GM21528 (cell line): ENCODE data around the gene XXYLT1.
"Not testable (repeated sequence)": the region's sequence is repeated elsewhere in the genome, so short reads cannot be mapped to it uniquely, and the experiment has no call there.

Experiments used
- ATAC-seq: cut with Tn5 transposase; IDR thresholded peaks from one replicate; pipeline ENCODE4 v1.9.1; 2021; ENCODE audit warnings: mild to moderate bottlenecking, moderate library complexity; ENCODE audit not compliant: unreplicated experiment, low FRiP score

The XXYLT1 gene

DNA sequence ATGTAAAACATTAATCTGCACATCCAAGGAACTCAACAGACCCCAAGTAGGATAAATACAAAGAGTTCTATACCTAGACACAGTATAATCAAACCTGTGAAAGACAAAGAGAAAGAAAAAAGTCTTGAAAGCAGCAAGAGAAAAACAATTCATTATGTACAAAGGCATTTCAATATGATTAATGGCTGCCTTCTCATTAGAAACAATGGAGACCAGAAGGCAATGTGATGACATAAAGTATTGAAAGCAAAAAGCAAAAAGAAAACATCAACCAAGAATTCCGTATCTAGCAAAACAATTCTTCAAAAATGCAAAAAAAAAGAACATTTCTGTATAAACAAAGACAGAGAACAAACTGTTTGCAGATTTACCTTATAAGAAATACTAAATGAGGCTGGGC, 81.1 kb downstream of the XXYLT1 start:
- no peak for ATAC-seq

DNA sequence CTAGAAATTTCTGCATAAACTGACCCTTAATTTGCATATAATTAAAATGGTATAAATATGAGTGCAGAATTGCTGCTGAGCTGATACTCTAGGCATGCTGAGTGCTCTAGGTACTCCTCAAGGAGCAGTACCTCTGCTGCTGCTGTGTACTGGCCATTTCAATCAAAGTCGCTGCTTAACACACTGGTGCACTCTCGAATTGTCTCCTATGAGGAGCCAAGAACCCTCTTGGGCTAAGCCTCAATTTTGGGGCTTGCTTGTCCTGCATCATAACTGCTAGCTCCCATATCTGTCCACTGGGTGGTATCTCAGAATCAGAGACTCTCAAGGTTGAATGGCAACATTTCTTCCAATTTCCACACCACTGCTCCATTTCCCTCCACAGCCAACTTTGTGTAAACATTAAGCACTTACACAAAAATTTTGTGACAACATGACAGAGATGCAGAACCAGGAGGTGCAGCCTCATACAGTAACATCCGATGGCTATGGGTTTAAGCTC, 82.5 kb downstream of the XXYLT1 start:
- no peak for ATAC-seq

DNA sequence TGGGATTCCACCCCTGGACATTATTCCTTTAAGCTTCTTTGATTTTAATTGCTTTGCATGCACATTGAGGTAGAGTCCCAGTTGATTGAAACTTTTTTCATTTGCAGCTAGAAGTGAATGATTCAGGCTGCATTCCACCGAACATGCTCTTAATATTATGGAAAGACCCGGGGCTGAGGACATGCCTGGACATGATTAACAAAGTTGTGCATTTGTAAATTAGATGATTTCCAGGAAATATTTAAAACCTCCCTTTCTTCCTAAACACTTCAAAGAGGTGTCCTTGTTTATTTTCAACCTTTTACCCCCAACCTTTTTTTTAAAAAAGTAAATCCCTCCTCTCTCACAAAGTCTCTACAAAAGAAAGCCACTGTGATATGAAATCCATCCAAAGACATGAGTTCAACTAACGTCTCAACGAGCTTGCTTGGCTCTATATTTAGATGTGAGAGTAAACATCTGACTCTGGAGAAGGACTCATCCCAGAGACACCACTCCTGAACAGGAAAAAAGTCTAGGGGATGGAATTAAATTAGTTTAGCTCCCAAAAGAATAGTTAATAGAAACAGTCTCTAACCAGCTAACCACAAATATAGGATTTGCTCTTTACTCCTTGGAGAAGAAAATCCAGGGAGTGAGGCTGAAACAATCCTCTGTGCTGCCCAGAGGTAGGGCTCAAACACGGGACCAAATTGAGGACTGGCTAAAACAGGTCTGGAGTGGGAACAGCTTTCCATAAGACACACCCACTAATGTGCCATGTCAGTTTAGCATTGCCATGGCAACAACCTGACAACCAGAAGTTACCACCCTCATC, 83.1 kb downstream of the XXYLT1 start:
- ATAC-seq, result no peak

DNA sequence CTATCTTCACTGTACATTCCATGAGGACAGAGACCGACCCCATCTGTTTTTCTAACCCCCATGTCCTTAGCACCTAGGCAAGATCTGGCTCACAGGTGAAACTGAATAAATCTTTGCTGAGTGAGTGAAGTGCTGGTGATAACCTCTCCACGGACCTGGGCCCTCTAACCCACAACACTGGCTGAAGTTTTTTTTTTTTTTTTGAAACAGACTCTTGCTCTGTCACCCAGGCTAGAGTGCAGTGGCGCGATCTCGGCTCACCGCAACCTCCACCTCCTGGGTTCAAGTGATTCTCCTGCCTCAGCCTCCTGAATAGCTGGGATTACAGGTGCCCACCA, 84.3 kb downstream of the XXYLT1 start:
- ATAC-seq, result not testable (repeated sequence)

DNA sequence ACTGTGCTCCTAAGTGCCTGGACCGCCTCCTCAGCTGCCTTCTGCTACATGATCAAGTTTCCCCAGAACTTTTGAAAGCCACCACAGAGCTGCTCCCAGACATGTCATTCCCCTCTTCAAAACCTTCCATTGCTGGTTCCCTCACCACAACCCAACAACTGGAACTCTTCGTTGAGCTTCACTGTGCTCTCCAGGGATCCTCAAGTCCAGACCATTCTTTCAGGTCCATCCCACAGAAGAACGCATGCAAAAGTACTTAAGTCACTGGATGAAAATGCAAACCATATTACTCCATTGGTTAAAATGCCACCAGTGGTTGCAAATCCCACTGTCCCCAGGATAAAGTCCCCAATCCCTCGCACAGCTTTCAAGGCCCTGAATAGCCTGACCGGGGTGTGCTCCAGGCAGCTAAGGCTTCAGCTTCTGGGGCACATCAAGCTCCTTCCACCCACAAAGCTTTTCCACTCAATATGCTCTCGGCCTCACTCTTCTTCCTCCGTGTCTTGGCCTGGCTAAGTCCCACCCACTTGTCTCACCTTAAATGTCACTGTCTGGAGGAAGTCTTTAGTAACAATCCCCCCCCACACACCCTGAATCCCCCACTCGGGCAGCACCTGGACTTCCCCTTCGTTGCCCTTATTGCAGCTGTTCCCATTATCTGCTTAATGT, 84.8 kb downstream of the XXYLT1 start:
- ATAC-seq, result no peak

DNA sequence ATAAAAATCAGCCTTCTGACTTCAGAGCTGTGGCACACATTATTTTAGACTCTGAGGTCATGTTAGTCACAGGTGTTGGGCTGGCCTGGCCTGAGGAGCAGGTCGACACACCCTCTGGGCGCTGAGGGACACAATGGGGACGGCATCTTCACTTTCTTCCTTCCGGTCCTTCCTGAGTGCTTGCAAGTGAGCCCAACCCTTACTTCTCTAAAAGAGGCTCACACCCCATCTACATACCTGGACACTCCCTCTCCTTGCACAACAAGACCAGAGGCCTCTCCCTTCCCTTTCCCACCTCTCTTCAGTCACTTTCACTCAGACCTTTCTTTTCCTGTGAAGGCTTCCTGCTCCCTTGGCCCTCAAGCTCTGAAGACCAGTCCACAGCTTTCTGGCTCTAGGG, 85.4 kb downstream of the XXYLT1 start:
- no peak for ATAC-seq

DNA sequence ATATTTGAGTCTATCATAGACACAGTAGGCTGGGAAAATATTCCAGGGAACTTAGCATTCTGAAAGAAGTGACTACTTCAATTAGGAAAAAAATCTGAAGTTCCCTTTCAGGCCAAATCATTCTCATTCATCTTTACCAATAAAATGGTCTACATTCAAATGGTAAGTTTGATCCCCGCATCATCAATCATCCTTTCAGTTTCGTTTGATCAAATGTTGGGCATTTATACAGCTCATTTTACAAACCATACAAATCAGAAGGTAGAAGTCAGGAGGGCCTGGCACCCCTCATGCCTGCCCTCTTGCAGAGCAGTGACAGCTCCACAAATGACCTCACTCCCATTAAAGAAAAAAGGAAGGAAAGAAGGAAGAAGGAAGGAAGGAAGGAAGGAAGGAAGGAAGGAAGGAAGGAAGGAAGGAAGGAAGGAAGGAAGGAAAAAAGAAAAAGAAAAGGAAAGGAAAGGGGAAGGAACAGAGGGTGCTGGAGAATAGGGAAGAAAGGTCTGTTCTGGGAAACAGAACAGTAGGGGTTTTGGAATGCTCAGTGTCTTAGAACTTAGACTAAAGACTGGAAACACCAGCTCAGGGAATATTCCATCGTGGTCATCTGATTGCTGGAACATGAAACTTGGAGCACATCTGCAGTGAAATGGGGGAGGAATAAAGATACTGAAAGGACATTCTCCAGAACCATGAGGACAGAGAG, 86.1 kb downstream of the XXYLT1 start:
- no peak for ATAC-seq

DNA sequence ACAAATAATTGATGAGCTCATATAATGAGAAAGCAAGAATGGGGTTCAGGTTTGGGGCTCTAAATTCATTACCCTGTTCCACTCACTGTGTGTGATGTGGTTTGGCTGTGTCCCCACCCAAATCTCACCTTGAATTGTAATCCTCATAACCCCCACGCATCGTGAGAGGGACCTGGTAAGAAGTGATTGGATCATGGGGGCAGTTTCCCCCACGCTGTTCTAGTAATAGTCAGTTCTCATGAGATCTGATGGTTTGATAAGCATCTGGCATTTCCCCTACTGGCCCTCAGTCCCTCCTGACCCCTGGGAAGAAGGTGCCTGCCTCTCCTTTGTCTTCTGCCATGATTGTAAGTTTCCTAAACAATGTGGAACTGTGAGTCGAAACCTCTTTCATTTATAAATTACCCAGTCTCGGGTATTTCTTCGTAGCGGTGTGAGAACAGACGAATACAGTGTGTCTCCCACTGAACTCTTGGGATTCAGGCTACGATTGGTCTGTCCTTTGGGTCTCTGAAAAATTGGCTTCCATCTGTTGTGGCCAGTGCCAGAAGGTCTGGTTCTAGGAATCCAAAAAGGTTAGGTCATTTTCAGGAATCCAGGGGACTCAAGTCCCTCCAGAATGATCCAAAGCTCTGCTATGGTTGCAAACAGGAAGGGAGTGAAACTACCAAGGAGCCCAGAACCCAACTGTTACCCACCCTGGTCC, 87.7 kb downstream of the XXYLT1 start:
- ATAC-seq, result no peak

DNA sequence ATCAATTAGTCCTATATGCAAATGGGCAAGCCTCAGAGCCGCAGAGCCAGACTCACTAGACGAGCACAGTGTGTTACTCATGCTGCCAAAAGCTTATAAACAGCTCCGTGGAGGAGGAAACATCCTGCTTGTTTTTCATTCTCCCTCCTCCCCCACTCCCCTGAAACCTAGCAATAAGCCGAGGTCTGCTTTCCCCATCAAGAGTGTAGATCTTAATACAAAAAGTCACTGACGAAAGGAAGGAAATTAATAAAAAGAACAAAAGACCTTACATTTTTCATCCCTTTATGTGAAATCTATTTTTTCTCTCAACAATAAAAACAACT, 88.5 kb downstream of the XXYLT1 start:
- ATAC-seq, result no peak

DNA sequence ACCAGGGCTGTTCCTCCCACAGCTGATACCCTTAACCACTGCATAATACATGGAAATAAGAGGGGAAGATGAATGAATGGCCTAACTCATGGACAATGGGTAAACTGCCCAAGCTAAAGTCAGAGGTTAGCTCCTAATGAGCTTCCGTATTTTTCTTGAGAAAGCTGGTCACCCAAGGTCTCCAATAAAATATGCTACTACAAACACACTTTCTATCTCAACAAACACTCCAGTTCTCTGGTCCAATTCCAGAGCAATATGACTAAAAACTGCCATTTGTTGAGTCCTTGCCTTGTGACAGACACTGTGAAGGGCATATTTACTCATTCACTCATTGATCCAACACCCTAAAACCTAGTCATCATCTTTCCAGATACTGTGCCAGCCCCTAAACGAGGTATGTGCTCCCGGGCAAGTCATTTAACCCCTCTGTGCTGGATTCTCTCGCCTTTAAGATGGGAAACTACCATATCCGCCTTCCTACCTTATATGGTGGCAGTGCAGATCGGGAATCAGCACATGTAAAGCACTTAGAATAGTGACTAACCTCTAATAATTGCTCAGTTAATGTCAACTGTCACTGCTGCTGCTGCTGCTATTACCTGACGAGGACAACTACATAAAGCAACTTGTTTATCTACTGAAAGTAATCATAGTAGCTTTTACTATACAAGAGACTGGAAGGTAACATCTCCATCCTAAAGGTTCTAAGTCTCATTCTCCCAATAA, 89.1 kb downstream of the XXYLT1 start:
- ATAC-seq, result no peak

DNA sequence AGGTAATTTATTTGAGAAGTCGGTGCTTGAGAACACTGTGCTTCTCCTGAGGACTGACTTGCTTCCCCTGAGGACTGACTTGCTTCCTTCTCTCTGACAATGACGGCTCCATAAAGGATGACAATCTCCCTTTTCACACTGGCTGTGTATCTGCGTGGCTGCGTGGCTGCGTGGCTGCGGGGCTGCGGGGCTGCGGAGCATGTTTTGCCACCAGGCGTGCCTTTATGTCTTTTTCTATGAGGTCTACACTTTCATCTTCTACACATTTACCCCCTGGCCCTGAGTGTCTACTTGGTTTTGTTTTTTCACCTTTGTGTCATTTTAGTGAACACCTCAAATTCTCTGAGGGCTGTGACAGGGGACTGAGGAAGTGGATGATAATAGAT, 89.9 kb downstream of the XXYLT1 start:
- ATAC-seq, result no peak

DNA sequence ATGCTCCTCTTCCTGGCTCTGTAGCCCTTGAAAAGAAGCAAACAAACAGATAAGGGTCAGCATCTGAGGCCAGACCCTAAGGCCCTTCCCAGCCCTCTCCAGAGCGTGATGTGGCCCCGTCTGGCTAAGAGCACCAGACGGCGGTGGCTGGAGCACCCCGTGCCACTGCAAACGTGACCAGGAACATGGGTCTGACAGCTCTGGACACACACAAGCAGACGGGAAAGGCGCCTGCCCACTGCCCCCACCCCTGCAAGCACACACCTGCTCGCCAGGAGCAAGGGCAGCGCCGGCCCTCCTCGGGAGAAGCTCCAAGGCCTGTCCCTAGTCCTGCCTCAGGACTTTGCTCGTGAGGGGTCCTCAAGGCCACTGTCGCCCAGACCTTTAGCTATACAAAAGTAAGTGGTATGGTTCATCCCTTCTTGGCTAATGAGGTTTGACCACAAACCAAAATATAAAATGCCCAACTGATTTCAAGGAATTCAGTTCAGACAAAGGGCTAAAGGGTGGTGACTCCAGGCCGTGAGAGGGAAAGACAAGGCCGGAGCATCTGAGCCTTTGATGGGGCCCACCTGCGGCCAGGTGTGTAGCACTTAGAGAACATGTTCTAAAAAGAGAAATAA, 90.4 kb downstream of the XXYLT1 start:
- no peak for ATAC-seq

DNA sequence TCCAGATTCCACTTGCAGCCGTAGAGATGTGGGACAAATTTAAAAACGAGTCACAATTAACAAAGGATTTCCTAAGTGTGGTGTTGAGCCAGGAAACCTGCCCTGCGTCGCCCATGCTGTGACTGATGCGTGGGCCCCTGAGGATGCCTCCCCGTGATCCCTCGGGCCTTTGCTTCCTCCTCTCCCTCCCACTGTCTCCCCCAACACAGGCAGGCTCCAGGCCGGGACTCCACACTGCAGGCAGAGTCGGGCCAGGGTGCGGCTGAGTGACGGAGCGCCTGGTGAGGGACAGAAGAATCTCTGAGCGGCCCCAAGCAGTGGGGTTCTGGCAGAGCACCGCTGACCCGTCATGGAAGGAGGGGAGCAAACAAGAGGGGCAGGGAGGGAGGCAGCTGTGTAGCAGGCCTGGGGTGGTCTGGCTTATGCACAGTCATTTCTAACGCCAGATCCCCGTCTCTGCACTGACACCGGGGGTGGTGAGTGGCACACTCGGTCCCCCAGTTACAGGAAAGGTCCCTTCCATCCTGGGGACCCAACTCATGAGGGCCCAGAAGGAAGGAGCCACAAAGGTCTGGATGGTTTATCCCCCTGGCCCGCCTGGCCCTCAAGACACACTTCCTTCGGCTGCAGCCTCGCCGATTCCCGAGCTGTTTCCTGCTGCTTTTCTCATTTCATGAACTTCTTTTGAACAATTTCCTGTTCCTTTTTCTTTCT, 91.0 kb downstream of the XXYLT1 start:
- no peak for ATAC-seq

DNA sequence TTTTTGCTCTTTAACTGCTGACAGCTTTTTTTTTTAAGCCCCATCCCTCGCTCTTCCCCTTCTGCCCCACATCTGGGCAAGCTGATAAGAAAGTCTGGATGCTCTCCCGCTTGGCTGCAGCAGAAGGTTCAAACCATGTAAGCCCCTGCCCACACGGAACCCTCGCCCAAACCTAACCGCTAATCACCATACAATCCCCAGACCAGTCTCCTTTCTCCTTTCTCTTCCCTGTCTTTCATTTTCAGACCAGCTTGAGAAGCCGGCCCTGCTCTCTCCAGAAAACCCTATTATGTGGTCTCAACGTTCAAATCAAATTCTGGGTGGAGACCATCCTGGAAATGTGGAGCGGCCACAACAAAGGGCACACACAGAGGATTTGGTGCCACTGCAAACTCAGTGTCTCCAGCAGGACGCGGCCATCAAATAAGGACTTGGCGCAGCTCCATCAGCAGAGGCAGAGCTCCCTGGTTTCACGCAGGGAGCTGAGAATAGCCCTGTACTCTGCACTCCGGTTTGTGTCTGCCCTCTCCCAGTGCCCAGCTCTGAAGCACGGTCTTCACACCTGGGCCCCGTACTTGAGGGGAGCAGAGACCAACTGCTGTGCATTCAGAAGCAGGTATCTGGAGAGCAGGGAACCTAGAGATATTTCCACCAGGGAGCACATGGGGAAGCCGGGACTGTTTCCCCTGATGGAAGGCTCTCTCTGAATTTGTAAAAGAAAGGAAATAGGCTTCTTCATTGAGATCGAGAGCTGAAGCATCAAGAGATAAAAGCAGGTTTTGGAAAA, 92.6 kb downstream of the XXYLT1 start:
- no peak for ATAC-seq

DNA sequence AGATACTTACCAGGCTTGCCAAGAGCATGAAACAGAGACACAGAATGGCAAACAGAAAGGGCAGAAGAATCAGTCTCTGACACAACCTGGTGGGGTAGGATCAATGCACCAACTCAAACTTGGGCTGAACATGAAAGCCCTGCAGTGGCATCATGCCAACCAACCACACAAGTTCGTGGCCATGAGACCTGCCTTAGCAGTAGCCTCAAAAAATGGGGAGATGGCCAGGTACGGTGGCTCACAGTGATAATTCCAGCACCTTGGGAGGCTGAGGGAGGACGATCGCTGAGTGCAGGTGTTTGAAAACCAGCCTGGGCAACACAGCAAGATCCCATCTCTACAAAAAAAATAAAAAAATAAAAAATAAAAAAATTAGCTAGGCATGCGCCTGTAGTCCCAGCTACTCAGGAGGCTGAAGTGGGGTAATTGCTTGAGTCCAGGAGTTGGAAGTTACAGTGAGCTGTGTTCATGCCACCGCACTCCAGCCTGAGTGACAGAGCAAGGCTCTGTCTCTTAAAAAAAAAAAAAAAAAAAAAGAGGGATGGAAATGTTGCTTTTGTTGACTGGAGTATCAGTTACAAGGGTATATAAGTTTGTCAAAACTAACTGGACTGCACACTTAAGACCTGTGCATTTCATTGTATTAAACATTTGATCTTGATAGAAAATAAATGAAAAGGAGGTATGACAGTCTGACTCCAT, 93.4 kb downstream of the XXYLT1 start:
- ATAC-seq, result no peak

DNA sequence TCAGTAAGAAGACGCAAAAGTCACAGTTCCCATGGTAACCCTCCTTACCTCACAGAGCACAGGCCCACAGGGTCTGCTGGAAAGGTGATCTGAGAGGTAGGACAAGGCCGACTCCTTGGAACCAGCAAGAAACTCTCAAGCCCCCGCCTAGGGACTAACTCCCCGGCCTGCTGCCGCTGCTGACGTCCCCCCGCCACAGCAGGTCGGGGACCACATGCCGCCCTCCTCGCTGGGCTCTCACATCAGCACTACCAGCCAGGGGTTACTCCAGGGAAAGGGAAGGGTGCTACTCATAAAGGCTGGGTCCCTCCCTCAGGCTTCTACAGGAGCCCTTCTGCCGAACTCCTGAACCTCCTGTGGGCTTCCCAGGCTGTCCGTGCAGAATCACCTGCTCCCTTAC, 94.2 kb downstream of the XXYLT1 start:
- no peak for ATAC-seq

DNA sequence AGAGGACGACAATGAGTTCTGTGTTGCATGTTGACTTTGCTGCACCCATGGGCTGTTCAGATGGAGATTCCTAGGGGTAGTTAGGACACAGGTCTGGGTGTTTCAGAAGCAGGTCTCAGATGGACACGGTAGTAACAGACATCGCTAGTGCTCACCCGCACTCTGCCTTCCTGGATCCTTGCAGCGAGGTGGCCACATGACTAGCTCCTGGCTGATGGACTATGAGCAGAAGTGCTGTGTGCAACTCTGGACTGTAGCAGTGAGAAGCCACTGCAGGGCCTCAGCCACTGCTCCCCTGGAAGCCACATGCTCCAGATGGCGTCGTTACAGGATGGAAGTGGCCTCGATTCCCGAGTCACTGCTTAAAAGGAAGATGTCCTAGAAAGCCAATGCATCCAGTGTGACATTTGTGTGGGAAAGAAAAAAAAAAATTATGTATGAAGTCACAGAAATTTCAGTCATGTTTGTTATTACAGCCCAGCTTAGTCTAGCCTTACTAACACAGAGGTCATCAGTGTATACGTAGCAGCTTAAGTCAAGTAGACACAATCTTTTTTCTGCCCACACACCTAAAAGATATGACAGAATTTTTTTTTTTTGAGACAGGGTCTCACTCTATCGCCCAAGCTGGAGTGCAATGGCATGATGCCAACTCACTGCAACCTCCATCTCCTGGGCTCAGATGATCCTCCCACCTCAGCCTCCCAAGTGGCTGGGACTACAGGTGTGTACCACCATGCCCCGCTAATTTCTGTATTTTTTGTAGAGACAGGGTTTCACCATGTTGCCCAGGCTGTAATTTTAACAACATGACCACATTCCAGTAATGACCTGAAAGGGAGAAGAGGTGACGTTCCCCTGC, 95.3 kb downstream of the XXYLT1 start:
- ATAC-seq, result no peak
